ENCODE measurements around the gene IGFL1.

GRCh38 chr19:46220038-46220615 is 9.4 kb upstream of the IGFL1 start:
- no peak for TF ChIP-seq CTCF (IDR thresholded peaks at IDR 0.05)
- TF ChIP-seq POLR2AphosphoS5 (IDR thresholded peaks at IDR 0.05): no peak
